PC-3 (cell line): Measurements from ENCODE around the gene SNX27.

Experiments used
- EZH2 ChIP-seq: fragments of 300-600 bp; sonication (generic); IDR thresholded peaks from one replicate; pipeline ENCODE4 v1.6.1; 2017; ENCODE audit warnings: antibody characterized with exemption, mild to moderate bottlenecking, low read length; ENCODE audit not compliant: unreplicated experiment
- TF ChIP-seq, protein P1 (sequence below): fragments of 300-600 bp; sonication (generic); conservative IDR thresholded peaks from 2 replicates; pipeline ENCODE4 v1.5.1; 2017; ENCODE audit warnings: antibody characterized with exemption, low read depth, mild to moderate bottlenecking, low read length

GRCh38 chr1:151620286-151620685 lies 8.4 kb downstream of the SNX27 start:
- TF ChIP-seq, protein P1, sequence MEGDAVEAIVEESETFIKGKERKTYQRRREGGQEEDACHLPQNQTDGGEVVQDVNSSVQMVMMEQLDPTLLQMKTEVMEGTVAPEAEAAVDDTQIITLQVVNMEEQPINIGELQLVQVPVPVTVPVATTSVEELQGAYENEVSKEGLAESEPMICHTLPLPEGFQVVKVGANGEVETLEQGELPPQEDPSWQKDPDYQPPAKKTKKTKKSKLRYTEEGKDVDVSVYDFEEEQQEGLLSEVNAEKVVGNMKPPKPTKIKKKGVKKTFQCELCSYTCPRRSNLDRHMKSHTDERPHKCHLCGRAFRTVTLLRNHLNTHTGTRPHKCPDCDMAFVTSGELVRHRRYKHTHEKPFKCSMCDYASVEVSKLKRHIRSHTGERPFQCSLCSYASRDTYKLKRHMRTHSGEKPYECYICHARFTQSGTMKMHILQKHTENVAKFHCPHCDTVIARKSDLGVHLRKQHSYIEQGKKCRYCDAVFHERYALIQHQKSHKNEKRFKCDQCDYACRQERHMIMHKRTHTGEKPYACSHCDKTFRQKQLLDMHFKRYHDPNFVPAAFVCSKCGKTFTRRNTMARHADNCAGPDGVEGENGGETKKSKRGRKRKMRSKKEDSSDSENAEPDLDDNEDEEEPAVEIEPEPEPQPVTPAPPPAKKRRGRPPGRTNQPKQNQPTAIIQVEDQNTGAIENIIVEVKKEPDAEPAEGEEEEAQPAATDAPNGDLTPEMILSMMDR, result no peak
- TF ChIP-seq EZH2, result no peak
